Stimulated activated CD4-positive, alpha-beta T cell treated with anti-CD3 and anti-CD28 coated beads, TNF-alpha, amount 100 ng/mL, for 48 hours (primary cell): ENCODE results near the gene GLT1D1.
A peak's percentile ranks its signal among the peaks of the same experiment; 100 is the strongest.

Experiments used
- DNase-seq, 3 donors: peaks; one replicate each; pipeline ENCODE4 v3.0.0-alpha.2; 2020; ENCODE audit warnings: low read depth in 3 of 3

GLT1D1 gene

DNA sequence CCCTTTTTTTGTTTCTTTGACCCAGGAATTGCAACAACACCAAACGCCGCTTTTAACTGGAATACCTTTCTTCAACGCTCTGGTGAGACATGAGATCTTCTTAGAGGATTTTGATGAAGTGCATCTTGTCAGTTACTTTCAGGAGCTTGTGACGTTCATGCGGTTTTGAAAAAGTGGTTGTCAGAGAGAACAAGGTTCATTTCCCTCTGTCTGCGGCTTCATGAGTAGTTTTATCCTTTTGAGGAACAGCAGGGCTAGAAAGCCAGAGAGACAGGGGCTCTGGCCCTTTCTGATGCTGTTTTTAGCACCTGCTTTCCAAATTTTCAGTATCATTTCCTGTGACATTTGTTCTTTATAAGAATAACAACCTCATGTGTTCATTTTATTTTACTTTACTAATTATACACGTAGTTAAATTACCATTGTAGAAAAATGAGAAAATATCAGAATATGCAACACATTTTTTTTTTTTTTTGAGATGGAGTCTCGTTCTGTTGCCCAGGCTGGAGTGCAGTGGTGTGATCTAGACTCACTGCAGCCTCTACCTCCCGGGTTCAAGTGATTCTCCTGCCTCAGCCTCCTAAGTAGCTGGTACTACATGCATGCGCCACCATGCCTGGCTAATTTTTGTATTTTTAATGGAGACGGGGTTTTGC, 61.8 kb downstream of the GLT1D1 start:
- peak in 2 of 3 donors; percentile 22 to 33 for DNase-seq

DNA sequence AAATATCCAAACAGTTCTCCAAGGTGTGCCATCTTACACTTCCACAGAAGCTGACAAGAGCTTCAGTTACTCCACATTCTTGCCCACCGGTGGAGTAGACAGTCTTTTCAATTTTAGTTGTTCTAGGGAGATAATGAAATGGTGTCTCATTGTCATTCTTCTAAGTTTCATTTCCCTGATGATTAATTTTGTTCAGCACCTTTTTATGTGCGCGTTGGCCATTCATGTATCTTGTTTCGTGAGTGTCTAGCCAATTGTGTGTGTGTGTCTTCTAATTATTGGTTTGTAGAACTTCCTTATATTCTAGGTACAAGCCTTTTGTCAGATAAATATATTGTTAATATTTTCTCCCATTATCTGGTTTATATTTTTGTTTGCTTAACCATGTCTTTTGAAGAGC, 63.1 kb downstream of the GLT1D1 start:
- DNase-seq, result no peak

DNA sequence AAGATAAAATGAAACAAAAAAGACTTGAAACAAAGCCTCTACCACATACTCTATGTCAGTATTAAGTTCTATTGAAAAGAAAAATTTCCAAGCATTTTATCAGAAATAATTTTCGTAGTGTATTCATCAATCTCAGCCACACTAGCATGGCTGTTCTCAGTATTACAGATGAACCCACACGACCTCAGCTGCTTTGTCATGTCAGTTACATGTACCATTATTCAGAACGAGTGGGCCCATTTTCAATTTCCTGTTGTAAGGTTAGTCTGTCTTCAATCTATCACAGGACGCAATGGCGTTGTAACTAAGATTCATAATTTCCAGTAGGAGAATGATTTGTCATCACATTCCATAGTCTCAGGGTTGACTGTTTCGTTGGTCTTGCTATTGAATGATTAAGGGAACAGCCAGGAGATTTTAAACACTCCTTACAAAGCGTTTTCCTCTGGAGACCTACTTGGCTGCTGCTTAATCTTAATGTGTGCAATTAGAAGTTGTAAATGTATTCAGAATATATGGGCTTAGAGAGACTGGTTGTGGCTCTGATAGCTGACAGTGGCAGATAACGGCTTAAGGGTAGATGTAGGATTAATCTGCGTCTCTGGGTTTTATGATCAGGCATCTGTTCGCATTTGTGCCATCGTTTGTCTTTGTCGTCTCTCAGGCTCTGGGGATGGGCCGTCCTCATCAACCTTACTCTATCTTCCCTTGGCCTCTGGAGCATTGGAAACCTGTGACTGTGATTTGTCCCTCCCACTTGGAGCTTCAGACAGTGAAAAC, 65.4 kb downstream of the GLT1D1 start:
- no peak for DNase-seq

DNA sequence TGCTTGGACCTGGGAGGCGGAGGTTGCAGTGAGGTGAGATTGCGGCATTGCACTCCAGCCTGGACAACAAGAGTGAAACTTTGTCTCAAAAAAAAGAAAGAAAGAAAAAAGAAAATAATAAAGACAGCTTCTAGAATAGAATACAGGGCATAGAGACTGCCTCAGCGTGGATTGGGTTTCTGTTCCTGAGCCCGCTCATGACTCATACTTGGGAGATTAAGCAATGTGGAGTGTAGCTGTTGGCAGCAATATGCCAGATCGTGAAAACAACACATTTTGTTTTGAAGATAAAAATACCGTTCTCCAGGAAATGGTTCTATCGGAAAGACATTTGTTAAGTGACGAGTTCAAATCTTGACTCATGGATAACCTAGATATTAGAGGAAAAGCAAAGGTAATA, 67.2 kb downstream of the GLT1D1 start:
- DNase-seq, result no peak

DNA sequence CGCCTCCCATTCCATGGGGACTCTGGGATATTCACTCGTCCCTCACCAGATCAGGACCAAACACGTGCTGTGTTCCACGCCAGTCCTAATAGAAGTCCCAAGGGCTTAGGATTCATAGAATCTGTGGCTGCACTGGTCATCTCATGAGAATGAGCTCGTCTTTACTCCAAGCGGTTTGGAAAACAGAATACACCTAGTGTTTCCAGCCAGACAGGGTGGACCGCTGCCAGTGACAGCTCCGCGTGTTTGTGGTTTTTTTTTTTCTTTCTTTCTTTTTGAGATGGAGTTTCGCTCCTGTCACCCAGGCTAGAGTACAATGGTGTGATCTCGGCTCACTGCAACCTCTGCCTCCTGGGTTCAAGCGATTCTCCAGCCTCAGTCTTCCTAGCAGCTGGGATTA, 75.1 kb downstream of the GLT1D1 start:
- no peak for DNase-seq

DNA sequence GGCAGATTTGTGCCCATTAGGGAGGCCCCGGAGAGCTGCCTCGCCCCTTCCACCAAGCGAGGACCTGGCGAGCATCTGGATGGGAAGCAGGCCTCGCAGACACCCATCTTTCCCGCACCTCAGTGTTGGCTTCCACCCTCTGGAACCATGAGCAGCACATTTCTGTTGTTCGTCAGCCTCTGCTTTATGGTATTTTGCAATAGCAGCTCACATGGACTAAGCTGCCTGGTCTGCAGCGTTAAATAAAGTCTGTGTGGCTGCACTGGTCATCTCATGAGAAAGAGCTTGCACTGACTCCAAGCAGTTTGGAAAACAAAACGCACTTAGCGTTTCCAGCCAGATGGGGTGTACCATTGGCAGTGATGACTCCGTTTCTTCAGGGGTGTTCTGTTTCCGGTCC, 75.8 kb downstream of the GLT1D1 start:
- no peak for DNase-seq

DNA sequence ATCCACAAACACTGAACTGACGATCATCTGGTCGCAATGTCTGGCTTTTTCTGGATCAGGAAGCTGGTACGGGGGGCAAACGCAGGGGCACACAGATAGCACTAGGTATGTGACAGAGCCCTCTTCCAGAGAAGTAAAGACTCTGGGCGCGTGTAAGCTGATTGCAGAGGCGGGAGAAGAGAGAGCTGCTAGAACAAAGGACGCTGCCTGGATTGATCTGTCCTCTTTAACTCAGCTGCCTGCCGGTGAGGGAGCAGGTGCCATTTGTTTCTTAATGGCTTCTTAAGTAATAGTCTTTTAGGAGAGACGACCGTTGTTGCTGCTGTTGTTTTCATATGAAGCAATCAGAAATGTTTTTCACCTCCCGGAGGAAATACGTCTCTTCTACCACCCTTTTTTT, 77.3 kb downstream of the GLT1D1 start:
- no peak for DNase-seq

DNA sequence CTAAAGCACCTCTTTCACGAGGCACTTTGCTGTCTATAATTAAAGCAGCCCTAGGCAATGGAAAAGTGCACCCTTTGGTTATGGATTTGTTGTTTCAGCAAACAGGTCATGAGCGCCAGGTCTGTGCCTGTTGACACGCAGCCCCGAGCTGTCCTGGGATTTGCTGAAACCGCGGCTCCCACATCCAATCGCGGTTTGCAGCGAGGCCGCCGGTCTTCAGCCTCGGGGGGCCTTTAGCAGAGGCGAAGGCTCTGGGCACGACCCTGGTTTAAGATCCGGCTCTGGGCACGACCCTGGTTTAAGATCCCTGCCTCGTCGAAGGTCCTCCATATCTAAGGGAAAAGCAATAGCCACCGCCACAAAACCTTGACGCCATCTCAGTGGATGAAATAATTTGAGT, 79.2 kb downstream of the GLT1D1 start:
- DNase-seq, result no peak

DNA sequence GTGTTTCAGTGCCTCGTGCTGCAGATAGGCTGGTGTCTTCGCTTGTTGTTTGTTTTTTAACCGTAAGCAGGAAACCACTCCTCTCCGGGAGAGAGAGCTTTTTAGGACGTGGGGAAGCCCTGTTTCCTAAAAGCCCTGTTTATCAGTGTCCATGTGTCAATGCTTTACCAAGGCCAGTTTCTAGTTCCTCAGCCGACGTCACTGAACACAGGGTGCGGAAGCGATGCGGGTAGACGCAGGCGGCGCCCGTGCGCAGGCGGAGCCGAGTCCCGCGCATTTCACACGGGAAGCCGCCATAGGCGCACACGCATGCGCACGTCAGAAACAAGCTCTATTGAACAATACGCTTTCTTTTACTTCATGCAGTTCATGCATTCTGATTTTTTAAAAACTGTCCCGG, 79.8 kb downstream of the GLT1D1 start:
- DNase-seq, result no peak

DNA sequence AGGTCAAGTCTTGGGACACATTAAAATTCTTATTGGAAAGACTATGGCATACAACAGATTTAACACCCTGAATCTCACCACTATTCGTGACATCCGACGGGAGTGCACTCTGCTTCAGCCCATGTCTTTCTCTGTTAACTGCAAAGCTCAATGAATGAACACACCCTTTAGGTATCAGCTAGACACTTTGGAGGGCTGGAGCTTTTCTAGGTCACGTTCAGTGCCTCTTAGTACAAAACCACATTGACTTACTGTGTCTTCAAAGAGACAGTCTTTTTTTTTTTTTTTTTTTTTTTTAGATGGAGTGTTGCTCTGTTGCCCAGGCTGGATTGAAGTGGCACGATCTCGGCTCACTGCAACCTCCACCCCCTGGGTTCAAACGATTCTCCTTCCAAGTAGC, 80.6 kb downstream of the GLT1D1 start:
- no peak for DNase-seq

DNA sequence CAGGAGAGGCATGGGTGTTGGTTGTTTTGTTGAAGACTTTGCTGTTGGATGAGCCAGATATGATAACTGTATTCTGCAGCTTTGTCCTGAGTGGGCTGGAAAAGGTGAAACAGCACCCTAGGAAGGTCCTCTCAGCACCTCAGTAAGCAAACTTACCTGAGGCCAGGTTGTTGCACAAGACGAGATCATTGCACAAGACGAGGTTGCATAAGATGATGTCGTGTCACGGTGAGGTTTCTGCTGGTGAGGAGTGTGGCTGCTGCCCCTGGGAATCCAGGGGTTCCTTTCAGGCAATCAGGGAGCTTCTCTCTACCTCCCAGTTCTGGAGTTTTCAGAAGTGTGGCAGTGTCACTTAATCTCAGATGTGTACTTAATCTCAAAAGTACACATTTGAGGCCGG, 85.6 kb downstream of the GLT1D1 start:
- DNase-seq, result no peak

DNA sequence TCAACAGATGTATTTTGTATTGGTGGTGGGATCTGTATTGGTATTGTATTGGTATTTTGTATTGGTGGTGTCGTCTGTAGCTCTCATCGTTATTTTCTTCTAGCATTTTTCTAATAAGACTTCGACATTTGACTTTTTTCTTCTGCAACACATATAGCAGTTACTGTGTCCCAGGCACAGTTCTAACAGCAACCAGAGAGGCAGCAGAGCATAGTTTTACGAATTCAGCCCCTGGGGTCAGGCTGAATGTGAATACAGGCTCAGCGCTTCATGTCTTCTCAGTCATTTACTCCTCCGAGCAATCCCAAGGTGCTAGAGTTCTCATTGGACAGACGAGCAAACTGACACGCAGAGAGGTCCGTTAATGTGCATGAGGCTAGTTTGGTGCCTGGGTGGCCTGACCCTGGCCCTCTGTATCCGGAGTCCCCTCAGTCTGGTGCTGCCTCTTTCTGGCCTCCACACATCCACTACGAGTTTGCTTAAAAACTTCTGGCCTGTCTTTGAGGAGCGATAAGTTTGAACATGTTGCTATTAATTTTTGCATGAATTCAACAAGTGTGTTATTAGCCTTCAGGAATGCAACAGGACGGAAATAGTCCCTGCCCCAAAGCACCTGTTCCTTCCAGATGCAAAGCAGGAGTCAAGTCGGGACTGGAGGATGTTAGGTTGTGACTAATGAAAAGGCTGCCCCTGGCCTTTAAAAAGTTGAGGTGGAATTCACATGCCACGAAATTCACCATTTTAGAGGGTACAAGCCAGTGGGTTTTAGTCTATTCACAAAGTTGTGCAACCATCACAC, 87.0 kb downstream of the GLT1D1 start:
- no peak for DNase-seq

DNA sequence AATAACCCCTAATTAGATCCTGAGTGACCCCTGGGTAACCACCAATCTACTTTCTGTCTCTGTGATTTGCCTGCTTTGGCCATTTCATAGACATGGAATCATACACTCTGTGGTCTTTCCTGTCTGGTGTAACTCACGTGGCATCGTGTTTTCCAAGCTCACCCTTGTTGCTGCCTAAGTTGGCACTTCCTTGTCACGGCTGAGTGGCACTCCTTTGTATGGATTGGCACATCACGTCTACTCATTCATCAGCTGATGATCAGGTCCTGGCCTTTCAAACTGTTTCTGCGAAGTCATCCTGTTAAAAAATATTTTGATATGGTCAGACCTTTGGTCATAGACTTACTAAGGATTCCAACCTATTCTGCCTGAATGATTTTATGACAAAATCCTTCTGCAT, 87.7 kb downstream of the GLT1D1 start:
- DNase-seq, result no peak

DNA sequence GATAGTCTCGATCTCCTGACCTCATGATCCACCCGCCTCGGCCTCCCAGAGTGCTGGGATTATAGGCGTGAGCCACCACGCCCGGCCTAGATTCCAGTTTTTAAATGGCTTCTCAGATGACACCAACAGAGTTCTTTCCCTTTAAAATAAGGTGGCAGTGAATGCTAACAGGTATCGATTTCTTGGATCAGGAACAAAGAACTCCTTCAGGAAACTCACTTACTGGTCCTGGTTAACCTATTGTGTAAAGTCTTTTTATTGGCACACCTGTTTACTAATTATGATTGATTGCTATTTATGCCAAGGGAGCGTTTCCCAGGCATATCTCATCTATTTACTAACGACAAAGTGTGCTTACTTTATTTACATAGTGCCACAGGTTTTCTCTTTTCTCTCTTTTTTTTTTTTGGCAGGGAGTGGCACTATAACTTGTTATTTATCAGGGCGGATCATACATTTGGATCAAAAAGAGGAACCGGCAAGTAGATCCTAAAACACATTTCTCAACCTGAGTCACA, 89.7 kb downstream of the GLT1D1 start:
- no peak for DNase-seq

DNA sequence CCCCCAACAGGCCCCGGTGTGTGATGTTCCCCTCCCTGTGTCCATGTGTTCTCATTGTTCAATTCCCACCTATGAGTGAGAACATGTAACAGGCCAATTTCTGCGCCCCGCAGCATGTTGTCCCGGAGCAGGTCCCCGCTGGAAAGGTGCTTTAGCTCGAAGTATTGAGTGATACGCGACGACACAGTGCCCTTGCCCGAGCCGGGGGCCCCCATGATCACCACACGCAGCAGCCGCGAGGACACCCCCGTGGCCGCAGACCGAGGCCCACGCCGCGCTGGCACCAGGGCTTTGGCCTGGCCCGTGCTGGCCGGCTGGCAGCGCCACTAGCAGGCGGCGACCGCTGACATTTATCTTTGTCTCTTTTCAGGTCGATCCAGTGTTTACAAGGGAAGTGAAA, 91.7 kb downstream of the GLT1D1 start:
- DNase-seq, result no peak

DNA sequence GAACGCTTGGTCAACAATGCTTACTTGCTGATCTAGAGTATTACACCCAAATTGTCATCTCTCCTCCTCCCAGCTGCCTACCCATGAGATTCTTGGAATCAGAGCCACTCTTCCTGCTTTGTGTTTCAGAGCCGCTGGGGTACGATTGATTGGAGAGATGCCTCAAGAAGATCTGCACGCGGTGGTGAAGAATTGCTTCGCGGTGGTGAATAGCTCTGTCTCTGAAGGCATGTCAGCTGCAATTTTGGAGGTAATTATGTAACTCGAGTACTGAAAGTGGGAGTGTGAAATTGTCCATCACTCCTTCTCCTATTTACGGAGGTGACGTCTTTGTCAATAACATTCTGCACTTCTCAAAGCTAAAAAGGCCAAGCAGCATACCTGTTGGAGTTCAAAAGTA, 93.9 kb downstream of the GLT1D1 start:
- DNase-seq, result no peak

DNA sequence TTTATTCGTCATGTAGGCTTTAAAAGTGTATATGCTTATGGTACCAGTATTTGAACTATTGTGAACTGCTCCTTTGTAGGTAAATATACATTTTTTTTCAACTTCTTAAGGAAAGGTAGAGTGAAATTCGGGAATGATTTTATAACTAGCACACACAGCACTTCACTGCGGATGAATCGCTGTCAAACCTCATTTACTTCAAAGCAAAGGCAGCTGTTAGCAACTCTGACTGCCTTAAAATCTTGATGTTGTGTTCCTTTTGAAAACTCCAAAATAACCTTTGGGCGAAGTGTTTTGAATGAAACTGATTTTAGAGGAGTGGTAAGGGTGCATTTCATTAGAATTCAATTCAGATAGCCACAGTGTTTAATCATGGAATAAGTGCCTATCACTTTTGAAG, 95.8 kb downstream of the GLT1D1 start:
- no peak for DNase-seq

DNA sequence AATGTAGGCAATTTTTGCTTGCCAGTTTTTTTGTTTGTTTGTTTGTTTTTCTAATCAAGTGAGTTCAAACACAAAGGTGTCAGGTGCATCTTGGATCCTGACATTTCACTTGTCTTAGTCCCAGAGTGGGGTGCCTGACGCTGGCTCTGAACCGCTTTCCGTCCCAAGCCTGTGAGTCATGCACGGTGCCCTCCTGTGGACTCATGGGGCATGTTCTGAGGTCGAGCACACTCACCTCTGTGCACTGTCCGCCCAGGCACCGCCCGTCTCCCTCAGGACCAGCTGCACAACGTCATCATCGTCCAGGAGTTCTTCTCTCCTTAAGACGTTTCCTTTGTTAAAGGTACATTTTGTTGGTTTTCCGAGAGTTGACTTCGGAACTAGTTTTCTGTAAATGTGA, 98.2 kb downstream of the GLT1D1 start:
- no peak for DNase-seq

DNA sequence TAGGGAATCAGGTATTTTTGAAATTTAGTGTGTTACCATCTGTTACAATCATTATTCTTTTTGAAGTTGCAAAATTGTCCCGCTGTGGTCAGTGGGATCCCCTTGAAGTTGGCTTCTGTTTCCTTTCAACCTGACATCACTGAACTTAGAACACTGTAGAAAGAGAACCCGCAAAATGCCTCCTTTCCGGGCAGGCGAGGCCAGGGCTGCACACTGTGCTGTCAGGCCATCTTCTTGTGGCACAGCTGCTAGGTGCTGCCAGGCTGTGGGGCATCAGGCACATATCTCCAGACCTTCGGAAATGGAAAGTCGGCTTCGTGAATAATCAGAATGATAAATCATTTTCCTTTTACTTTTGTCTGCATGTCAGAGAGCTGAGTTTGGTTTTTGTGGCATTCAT, 103.5 kb downstream of the GLT1D1 start:
- DNase-seq, result no peak

DNA sequence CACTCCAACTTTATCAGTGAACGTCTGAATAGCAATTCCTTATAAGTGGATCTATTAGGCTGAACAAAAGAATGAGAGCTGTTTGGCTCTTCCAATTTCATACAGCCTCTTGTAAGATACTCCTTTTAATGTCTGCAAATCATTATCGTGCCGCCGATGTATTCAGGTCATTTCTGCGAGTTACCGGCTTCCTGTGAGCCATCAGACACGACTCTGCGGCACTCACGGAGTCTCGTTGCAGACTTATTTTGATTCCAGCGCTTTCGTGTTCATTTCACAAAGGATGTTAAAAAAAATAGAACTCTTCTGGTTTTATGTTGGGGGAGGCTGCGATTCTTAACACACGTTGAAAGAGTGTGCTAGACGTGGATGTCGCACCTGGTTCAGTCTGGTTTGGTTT, 106.6 kb downstream of the GLT1D1 start:
- DNase-seq, result no peak

DNA sequence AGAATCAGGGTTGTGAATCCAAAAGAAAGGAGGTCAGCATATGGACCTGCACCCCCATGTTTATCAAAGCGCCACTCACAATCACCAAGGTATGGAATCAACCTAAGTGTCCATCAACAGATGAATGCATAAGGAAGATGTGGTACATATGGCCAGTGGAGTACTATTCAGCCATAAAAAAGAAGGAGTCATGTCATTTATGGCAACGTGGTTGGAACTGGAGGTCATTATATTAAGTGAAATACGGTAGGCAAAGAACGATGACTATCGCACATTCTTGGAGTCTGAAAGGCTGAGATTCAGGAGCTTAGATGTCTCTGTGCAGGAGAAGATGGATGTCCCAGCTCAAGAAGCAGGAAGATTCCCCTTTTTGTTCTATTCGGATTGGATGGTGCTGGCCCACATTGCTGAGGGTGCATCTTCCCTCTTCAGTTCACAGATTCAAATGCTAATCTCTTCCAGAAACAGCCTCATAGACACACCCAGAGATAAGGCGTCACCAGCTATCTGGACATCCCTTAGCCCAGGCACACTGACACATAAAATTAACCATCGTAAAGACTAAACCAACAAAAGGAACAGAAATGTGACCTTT, 108.1 kb downstream of the GLT1D1 start:
- no peak for DNase-seq

DNA sequence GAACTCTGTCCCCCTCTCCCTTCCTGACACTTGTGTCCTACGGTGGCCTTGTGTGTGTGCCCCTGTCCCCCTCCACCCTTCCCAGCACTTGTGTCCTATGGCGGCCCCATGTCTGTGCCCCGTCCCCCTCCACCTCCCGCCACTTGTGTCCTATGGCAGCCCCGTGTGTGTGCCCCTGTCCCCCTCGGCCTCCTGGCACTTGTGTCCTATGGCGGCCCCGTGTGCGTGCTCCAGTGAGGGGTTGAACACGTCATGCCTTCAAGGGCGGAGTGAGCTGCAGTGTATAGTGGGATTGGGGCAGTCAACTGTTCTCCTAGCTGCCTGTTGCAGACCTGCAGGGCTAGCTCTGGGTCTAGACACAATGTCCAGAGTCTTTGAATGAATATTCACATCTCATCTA, 108.7 kb downstream of the GLT1D1 start:
- no peak for DNase-seq
